Measurements from ENCODE around the gene GNPTAB.

Gene GNPTAB

DNA sequence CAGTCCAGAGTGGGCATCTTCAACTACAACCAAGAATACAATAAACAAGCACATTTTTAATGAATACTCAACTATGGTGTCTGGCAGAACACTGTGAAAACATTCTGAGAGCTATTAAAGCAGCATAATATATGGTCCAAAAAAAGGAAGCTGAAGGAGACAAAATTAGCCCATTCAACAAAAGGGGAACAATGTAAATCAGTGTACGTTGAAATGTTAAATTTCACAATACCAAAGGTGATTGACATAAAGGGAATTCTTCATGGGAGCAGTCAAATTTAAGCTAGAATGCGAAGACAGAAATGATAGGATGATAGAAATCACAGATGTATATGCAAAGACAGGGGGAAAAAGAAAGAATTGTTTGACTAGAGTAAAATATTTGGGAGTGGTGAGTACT is 50.2 kb downstream of the GNPTAB start:
- Histone ChIP-seq H3K9ac (ENCODE audit: low read length) (no peak overlapping the region), H3K4me2 (ENCODE audit: low read length) (no peak overlapping the region), H3K79me1 (ENCODE audit: low read length) (no peaks in the 10 kb centered on the region), H3K79me2 (ENCODE audit: control insufficient read depth, insufficient read depth, low read length) (no peaks in the 10 kb centered on the region), H4K5ac (ENCODE audit: low read length) (no peak overlapping the region), H2BK15ac (replicated peaks; ENCODE audit: low read depth) (no peak overlapping the region), H2BK120ac (ENCODE audit: low read depth, low read length) (no peak overlapping the region), H3K4me3 (ENCODE audit: low read length) (no peak overlapping the region), H3K18ac (ENCODE audit: low read length) (no peak overlapping the region), H2AK5ac (ENCODE audit: low read length) (no peak overlapping the region), H3K56ac (ENCODE audit: low read length) (no peak overlapping the region), H3K36me3 (ENCODE audit: control insufficient read depth, insufficient read depth, low read length) (no peaks in the 10 kb centered on the region), H3K4me1 (ENCODE audit: control insufficient read depth, low read depth, low read length) (no peaks in the 10 kb centered on the region), H3K27ac (ENCODE audit: low read depth, low read length) (no peak overlapping the region), H4K8ac (ENCODE audit: low read depth, low read length) (no peak overlapping the region), H3K27me3 (ENCODE audit: insufficient read depth, low read length, poor library complexity) (no peaks in the 10 kb centered on the region), H2BK5ac (ENCODE audit: low read length) (no peak overlapping the region), H3K4ac (ENCODE audit: low read depth, low read length) (no peak overlapping the region), H3K23ac (ENCODE audit: low read length) (no peak overlapping the region)
- no CpG with 5 or more reads among the region's 2 CpGs for WGBS (ENCODE audit: extremely low coverage, insufficient coverage, low lambda C conversion rate)
- no peak for DNase-seq

DNA sequence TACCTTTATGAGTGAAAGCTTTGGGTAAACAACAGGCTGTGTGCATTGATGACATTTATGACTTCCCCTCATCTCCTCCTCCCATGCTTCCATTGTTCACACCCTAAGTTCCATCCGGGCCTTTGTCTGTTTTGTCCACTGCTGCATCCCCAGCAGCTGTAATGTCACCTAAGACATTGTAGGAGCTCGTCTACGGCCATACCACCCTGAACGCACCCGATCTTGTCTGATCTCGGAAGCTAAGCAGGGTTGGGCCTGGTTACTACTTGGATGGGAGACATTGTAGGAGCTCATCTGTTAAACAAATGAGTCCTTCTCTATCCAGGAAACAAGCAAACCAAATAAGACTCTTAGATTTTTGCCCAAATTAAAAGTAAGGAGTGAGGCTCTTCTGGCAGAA is 51.1 kb downstream of the GNPTAB start:
- Histone ChIP-seq H3K79me1 (ENCODE audit: low read length) (no peaks in the 10 kb centered on the region), H3K27ac (ENCODE audit: low read depth, low read length) (no peak overlapping the region), H4K8ac (ENCODE audit: low read depth, low read length) (no peak overlapping the region), H3K9ac (ENCODE audit: low read length) (no peak overlapping the region), H3K79me2 (ENCODE audit: control insufficient read depth, insufficient read depth, low read length) (no peaks in the 10 kb centered on the region), H2AK5ac (ENCODE audit: low read length) (no peak overlapping the region), H3K23ac (ENCODE audit: low read length) (no peak overlapping the region), H3K36me3 (ENCODE audit: control insufficient read depth, insufficient read depth, low read length) (no peaks in the 10 kb centered on the region), H3K4me2 (ENCODE audit: low read length) (no peak overlapping the region), H2BK120ac (ENCODE audit: low read depth, low read length) (no peak overlapping the region), H3K4ac (ENCODE audit: low read depth, low read length) (no peak overlapping the region), H3K18ac (ENCODE audit: low read length) (no peak overlapping the region), H3K27me3 (ENCODE audit: insufficient read depth, low read length, poor library complexity) (no peaks in the 10 kb centered on the region), H2BK15ac (replicated peaks; ENCODE audit: low read depth) (no peak overlapping the region), H2BK5ac (ENCODE audit: low read length) (no peak overlapping the region), H4K5ac (ENCODE audit: low read length) (no peak overlapping the region), H3K4me3 (ENCODE audit: low read length) (no peak overlapping the region), H3K4me1 (ENCODE audit: control insufficient read depth, low read depth, low read length) (no peaks in the 10 kb centered on the region), H3K56ac (ENCODE audit: low read length) (no peak overlapping the region)
- WGBS (ENCODE audit: extremely low coverage, insufficient coverage, low lambda C conversion rate) = no CpG with 5 or more reads among the region's 6 CpGs
- DNase-seq = no peak

DNA sequence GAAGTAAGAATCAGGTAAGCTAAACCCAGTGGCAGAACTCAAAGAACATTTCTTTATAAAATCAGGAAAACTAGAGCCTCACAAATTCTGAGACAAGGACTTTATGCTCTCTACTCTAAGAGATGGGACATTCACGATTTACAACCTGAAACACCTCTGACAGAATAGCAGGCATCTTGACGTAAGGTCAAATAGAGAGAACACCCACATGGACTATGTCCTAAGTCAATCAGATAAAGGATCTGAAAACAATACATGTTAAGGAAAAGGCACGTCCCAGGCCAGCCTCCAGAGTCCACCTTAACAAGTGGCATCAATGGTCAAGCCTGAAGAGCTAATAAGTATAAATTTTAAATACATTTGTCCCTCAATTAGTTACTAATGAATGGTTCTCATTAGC is 51.6 kb downstream of the GNPTAB start:
- Histone ChIP-seq H3K4ac (ENCODE audit: low read depth, low read length) (no peak overlapping the region), H2BK5ac (ENCODE audit: low read length) (no peak overlapping the region), H3K4me1 (ENCODE audit: control insufficient read depth, low read depth, low read length) (no peaks in the 10 kb centered on the region), H3K4me2 (ENCODE audit: low read length) (no peak overlapping the region), H2BK120ac (ENCODE audit: low read depth, low read length) (no peak overlapping the region), H3K9ac (ENCODE audit: low read length) (no peak overlapping the region), H2BK15ac (replicated peaks; ENCODE audit: low read depth) (no peak overlapping the region), H3K18ac (ENCODE audit: low read length) (no peak overlapping the region), H3K23ac (ENCODE audit: low read length) (no peak overlapping the region), H3K79me1 (ENCODE audit: low read length) (no peaks in the 10 kb centered on the region), H3K79me2 (ENCODE audit: control insufficient read depth, insufficient read depth, low read length) (no peaks in the 10 kb centered on the region), H4K5ac (ENCODE audit: low read length) (no peak overlapping the region), H3K4me3 (ENCODE audit: low read length) (no peak overlapping the region), H2AK5ac (ENCODE audit: low read length) (no peak overlapping the region), H3K27ac (ENCODE audit: low read depth, low read length) (no peak overlapping the region), H3K36me3 (ENCODE audit: control insufficient read depth, insufficient read depth, low read length) (no peaks in the 10 kb centered on the region), H3K27me3 (ENCODE audit: insufficient read depth, low read length, poor library complexity) (no peaks in the 10 kb centered on the region), H3K56ac (ENCODE audit: low read length) (no peak overlapping the region), H4K8ac (ENCODE audit: low read depth, low read length) (no peak overlapping the region)
- no peak for DNase-seq
- no CpG with 5 or more reads among the region's 3 CpGs for WGBS (ENCODE audit: extremely low coverage, insufficient coverage, low lambda C conversion rate)

DNA sequence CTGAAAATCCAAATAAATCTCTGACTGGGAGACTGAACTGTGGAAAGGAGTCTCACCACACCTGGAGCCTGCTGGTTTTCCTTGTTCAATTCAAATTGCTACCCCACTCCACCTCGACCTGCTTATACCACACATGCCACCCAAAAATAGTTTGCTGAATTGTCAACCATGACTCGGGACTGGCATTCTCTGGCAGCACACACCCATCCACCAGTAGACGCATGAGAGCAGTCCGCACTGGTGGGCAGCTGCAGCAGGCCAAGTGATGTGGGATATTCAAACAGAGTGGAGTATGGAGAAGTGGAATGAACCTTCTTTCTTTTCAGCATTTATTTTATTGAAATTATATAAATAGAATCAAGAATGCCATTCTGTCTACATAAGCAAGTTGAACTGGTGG is 52.8 kb downstream of the GNPTAB start:
- Histone ChIP-seq H2AK5ac (ENCODE audit: low read length) (no peak overlapping the region), H3K4me3 (ENCODE audit: low read length) (no peak overlapping the region), H3K4ac (ENCODE audit: low read depth, low read length) (no peak overlapping the region), H2BK120ac (ENCODE audit: low read depth, low read length) (no peak overlapping the region), H3K9ac (ENCODE audit: low read length) (no peak overlapping the region), H3K79me1 (ENCODE audit: low read length) (no peaks in the 10 kb centered on the region), H3K27ac (ENCODE audit: low read depth, low read length) (no peak overlapping the region), H3K79me2 (ENCODE audit: control insufficient read depth, insufficient read depth, low read length) (no peaks in the 10 kb centered on the region), H3K4me2 (ENCODE audit: low read length) (no peak overlapping the region), H4K8ac (ENCODE audit: low read depth, low read length) (no peak overlapping the region), H3K56ac (ENCODE audit: low read length) (no peak overlapping the region), H3K18ac (ENCODE audit: low read length) (no peak overlapping the region), H3K23ac (ENCODE audit: low read length) (no peak overlapping the region), H2BK15ac (replicated peaks; ENCODE audit: low read depth) (no peak overlapping the region), H3K27me3 (ENCODE audit: insufficient read depth, low read length, poor library complexity) (no peaks in the 10 kb centered on the region), H2BK5ac (ENCODE audit: low read length) (no peak overlapping the region), H3K36me3 (ENCODE audit: control insufficient read depth, insufficient read depth, low read length) (no peaks in the 10 kb centered on the region), H4K5ac (ENCODE audit: low read length) (no peak overlapping the region), H3K4me1 (ENCODE audit: control insufficient read depth, low read depth, low read length) (no peaks in the 10 kb centered on the region)
- DNase-seq = no peak
- WGBS (ENCODE audit: extremely low coverage, insufficient coverage, low lambda C conversion rate) = no CpG with 5 or more reads among the region's 4 CpGs

DNA sequence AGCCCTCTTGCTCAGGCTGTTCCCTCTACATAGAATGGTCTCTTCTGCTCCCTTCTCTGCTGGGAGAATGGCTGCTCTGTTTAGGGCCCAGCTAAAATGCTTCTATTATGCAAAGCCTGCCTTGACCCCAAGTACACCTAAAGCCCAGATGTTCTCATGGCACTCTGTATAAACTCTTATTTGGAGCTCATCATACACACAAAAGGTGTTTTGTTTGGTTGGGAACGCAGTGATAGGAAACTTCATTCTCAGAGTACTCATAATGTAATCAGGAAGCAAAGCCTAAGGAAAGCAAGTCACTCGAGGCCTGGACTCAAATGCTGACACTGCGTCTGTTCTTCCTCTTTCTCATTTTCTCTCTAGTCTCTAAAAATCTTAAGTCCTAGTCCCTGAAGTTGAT is 53.3 kb downstream of the GNPTAB start:
- H3K27me3 ChIP-seq (ENCODE audit: insufficient read depth, low read length, poor library complexity) = no peaks in the 10 kb centered on the region
- H3K4me1 ChIP-seq (ENCODE audit: control insufficient read depth, low read depth, low read length) = no peaks in the 10 kb centered on the region
- H3K56ac ChIP-seq (ENCODE audit: low read length) = no peak overlapping the region
- H2AK5ac ChIP-seq (ENCODE audit: low read length) = no peak overlapping the region
- H3K36me3 ChIP-seq (ENCODE audit: control insufficient read depth, insufficient read depth, low read length) = no peaks in the 10 kb centered on the region
- H2BK15ac ChIP-seq (replicated peaks; ENCODE audit: low read depth) = no peak overlapping the region
- H4K5ac ChIP-seq (ENCODE audit: low read length) = no peak overlapping the region
- WGBS (ENCODE audit: extremely low coverage, insufficient coverage, low lambda C conversion rate) = no CpG with 5 or more reads among the region's 3 CpGs
- H4K8ac ChIP-seq (ENCODE audit: low read depth, low read length) = no peak overlapping the region
- no peak overlapping the region for H2BK120ac ChIP-seq (ENCODE audit: low read depth, low read length)
- H3K79me1 ChIP-seq (ENCODE audit: low read length) = no peaks in the 10 kb centered on the region
- H3K18ac ChIP-seq (ENCODE audit: low read length) = no peak overlapping the region
- no peak overlapping the region for H3K4ac ChIP-seq (ENCODE audit: low read depth, low read length)
- H2BK5ac ChIP-seq (ENCODE audit: low read length) = no peak overlapping the region
- no peak overlapping the region for H3K9ac ChIP-seq (ENCODE audit: low read length)
- H3K4me3 ChIP-seq (ENCODE audit: low read length) = no peak overlapping the region
- no peak overlapping the region for H3K23ac ChIP-seq (ENCODE audit: low read length)
- no peaks in the 10 kb centered on the region for H3K79me2 ChIP-seq (ENCODE audit: control insufficient read depth, insufficient read depth, low read length)
- no peak overlapping the region for H3K4me2 ChIP-seq (ENCODE audit: low read length)
- no peak for DNase-seq
- no peak overlapping the region for H3K27ac ChIP-seq (ENCODE audit: low read depth, low read length)

DNA sequence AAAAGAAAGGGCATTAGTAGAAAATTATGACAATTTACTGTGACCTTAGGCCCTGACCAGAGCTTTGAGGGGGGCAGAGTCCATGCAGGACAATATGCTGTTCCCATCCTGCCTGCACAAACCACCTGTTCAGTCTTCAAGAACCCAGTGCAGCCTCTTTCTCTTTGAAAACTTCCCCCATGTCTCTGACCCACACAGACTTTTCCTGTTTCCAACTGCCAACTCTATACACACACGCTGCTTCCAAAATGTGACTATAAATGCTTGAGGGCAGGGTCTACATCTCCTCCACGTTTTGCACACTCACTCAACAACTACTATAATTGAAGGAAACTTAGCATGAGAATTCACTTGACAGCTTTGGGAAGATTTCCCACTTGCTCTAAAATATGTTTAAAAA is 54.9 kb downstream of the GNPTAB start:
- Histone ChIP-seq H3K4me3 (ENCODE audit: low read length) (no peak overlapping the region), H3K9ac (ENCODE audit: low read length) (no peak overlapping the region), H3K4ac (ENCODE audit: low read depth, low read length) (no peak overlapping the region), H2BK120ac (ENCODE audit: low read depth, low read length) (no peak overlapping the region), H3K27ac (ENCODE audit: low read depth, low read length) (no peak overlapping the region), H4K8ac (ENCODE audit: low read depth, low read length) (no peak overlapping the region), H2AK5ac (ENCODE audit: low read length) (no peak overlapping the region), H3K18ac (ENCODE audit: low read length) (no peak overlapping the region), H3K79me1 (ENCODE audit: low read length) (no peaks in the 10 kb centered on the region), H3K79me2 (ENCODE audit: control insufficient read depth, insufficient read depth, low read length) (no peaks in the 10 kb centered on the region), H2BK5ac (ENCODE audit: low read length) (no peak overlapping the region), H4K5ac (ENCODE audit: low read length) (no peak overlapping the region), H3K56ac (ENCODE audit: low read length) (no peak overlapping the region), H2BK15ac (replicated peaks; ENCODE audit: low read depth) (no peak overlapping the region), H3K23ac (ENCODE audit: low read length) (no peak overlapping the region), H3K36me3 (ENCODE audit: control insufficient read depth, insufficient read depth, low read length) (no peaks in the 10 kb centered on the region), H3K4me2 (ENCODE audit: low read length) (no peak overlapping the region), H3K27me3 (ENCODE audit: insufficient read depth, low read length, poor library complexity) (no peaks in the 10 kb centered on the region), H3K4me1 (ENCODE audit: control insufficient read depth, low read depth, low read length) (no peaks in the 10 kb centered on the region)
- DNase-seq = no peak
- WGBS (ENCODE audit: extremely low coverage, insufficient coverage, low lambda C conversion rate) = no CpG with 5 or more reads among the region's 2 CpGs
